ENCODE results near the gene RAB33B. TPM values are rescaled to one million over a fixed set of nuclear protein-coding genes. Genes with fewer than 3 reads are reported as not detected.

RAB33B gene
- total RNA-seq, 4 donors from 2014 or later: 8.1 to 12.3 (median 10.8) TPM

- no peak for DNase-seq (ENCODE audit: low spot score in 2 of 2)
- 96 to 98% methylated on average over 3 of the region's 3 CpGs for WGBS, 2 donors
- no peak overlapping the region for H3K4me3 ChIP-seq (ENCODE audit: low read depth, poor library complexity, severe bottlenecking)
- intact Hi-C loops (cut with DNase I; ENCODE audit: low total_unique reads): no loop called here
- TF ChIP-seq, protein P1, sequence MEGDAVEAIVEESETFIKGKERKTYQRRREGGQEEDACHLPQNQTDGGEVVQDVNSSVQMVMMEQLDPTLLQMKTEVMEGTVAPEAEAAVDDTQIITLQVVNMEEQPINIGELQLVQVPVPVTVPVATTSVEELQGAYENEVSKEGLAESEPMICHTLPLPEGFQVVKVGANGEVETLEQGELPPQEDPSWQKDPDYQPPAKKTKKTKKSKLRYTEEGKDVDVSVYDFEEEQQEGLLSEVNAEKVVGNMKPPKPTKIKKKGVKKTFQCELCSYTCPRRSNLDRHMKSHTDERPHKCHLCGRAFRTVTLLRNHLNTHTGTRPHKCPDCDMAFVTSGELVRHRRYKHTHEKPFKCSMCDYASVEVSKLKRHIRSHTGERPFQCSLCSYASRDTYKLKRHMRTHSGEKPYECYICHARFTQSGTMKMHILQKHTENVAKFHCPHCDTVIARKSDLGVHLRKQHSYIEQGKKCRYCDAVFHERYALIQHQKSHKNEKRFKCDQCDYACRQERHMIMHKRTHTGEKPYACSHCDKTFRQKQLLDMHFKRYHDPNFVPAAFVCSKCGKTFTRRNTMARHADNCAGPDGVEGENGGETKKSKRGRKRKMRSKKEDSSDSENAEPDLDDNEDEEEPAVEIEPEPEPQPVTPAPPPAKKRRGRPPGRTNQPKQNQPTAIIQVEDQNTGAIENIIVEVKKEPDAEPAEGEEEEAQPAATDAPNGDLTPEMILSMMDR (IDR thresholded peaks at IDR 0.05): no peak
- TF ChIP-seq POLR2A (IDR thresholded peaks at IDR 0.05): no peak
Observed at GRCh38 chr4:139483000-139483399, 29.1 kb downstream of the RAB33B start.

- no peak for DNase-seq (ENCODE audit: low spot score in 2 of 2)
- no peak for TF ChIP-seq POLR2A (IDR thresholded peaks at IDR 0.05)
- TF ChIP-seq, protein P1 (IDR thresholded peaks at IDR 0.05): no peak
- no peak overlapping the region for H3K4me3 ChIP-seq (ENCODE audit: low read depth, poor library complexity, severe bottlenecking)
- intact Hi-C loops (cut with DNase I; ENCODE audit: low total_unique reads): no loop called here
- 79 to 82% methylated on average over 11 of the region's 11 CpGs for WGBS, 2 donors
Observed at GRCh38 chr4:139484783-139485311, 30.9 kb downstream of the RAB33B start.

GRCh38 chr4:139488442-139488841 lies 34.5 kb downstream of the RAB33B start:
- intact Hi-C loops (cut with DNase I; ENCODE audit: low total_unique reads): no loop called here
- TF ChIP-seq, protein P1 (IDR thresholded peaks at IDR 0.05): no peak
- no peak for TF ChIP-seq POLR2A (IDR thresholded peaks at IDR 0.05)
- 94 to 97% methylated on average over 3 of the region's 3 CpGs for WGBS, 2 donors
- H3K4me3 ChIP-seq (ENCODE audit: low read depth, poor library complexity, severe bottlenecking): no peak overlapping the region
- DNase-seq (ENCODE audit: low spot score in 2 of 2): no peak

GRCh38 chr4:139489638-139490037 lies 35.7 kb downstream of the RAB33B start:
- H3K4me3 ChIP-seq (ENCODE audit: low read depth, poor library complexity, severe bottlenecking): no peak overlapping the region
- intact Hi-C loops (cut with DNase I; ENCODE audit: low total_unique reads): no loop called here
- no peak for DNase-seq (ENCODE audit: low spot score in 2 of 2)
- TF ChIP-seq, protein P1 (IDR thresholded peaks at IDR 0.05): no peak
- no peak for TF ChIP-seq POLR2A (IDR thresholded peaks at IDR 0.05)

GRCh38 chr4:139492429-139492828 lies 38.5 kb downstream of the RAB33B start:
- DNase-seq (ENCODE audit: low spot score in 2 of 2): no peak
- TF ChIP-seq POLR2A (IDR thresholded peaks at IDR 0.05): no peak
- TF ChIP-seq, protein P1 (IDR thresholded peaks at IDR 0.05): no peak
- H3K4me3 ChIP-seq (ENCODE audit: low read depth, poor library complexity, severe bottlenecking): no peak overlapping the region
- intact Hi-C loops (cut with DNase I; ENCODE audit: low total_unique reads): no loop called here
- 97% methylated on average over 2 of the region's 2 CpGs for WGBS, 2 donors

DNA sequence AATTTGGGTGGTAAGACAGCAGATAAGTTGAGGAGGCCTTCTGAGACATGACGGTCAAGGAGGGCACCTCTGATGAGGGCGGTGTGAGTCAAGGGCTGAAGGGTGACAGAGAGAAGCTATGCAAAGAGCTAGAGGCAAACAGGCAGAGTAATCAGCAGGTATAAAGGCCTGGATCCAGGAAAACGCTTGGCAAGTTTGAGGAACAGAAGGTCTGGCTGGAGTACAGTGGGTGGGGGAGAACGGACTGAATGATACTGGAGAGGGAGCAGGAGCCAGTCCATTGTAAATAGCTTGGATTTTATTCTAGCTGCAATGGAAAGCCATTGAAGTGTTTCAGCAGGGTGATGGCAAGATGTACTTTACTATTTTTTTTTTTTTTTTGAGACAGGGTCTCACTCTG lies 39.3 kb downstream of the RAB33B start:
- intact Hi-C loops (cut with DNase I; ENCODE audit: low total_unique reads): no loop called here
- TF ChIP-seq, protein P1 (IDR thresholded peaks at IDR 0.05): no peak
- no peak for TF ChIP-seq POLR2A (IDR thresholded peaks at IDR 0.05)
- no peak overlapping the region for H3K4me3 ChIP-seq (ENCODE audit: low read depth, poor library complexity, severe bottlenecking)
- DNase-seq (ENCODE audit: low spot score in 2 of 2): no peak
- WGBS, 2 donors: 86 to 87% methylated on average over 4 of the region's 4 CpGs
